Activated CD8-positive, alpha-beta T cell treated with anti-CD3 and anti-CD28 coated beads for 36 hours (primary cell): ENCODE data around the gene KCNMA1. TPM values are rescaled to one million over a fixed set of nuclear protein-coding genes. Genes with fewer than 3 reads are reported as not detected.

Experiments
- ATAC-seq: fragments of 200-7000 bp; cut with Tn5 transposase; one replicate; pipeline ENCODE4 v1.10.0; 2021; ENCODE audit warnings: mild to moderate bottlenecking, moderate library complexity
- CTCF ChIA-PET: fragments of 350-600 bp; sonication (Branson Sonifier 250); formaldehyde crosslinking; loops from one replicate; lab custom pipeline; 2021; ENCODE audit warnings: antibody characterized with exemption; lab: Charles Lee
- POLR2A ChIA-PET: fragments of 350-600 bp; sonication (Branson Sonifier 250); formaldehyde crosslinking; loops from one replicate; lab custom pipeline; 2021; ENCODE audit warnings: antibody characterized with exemption; lab: Charles Lee
- DNase-seq: peaks from one replicate; pipeline ENCODE4 v3.0.0-alpha.2; 2020
- H3K27ac Mint-ChIP-seq: one replicate; pipeline ENCODE4 v1.8.0; 2021; ENCODE audit warnings: mild to moderate bottlenecking, mixed read lengths
- H3K27me3 Mint-ChIP-seq: one replicate; pipeline ENCODE4 v1.8.0; 2021; ENCODE audit warnings: mixed read lengths
- H3K36me3 Mint-ChIP-seq: one replicate; pipeline ENCODE4 v1.8.0; 2021; ENCODE audit warnings: low read depth, mixed read lengths
- H3K4me1 Mint-ChIP-seq: one replicate; pipeline ENCODE4 v1.8.0; 2021; ENCODE audit warnings: low read depth, mixed read lengths
- H3K4me3 Mint-ChIP-seq: one replicate; pipeline ENCODE4 v1.8.0; 2021; ENCODE audit warnings: mild to moderate bottlenecking, moderate library complexity, mixed read lengths
- H3K9me3 Mint-ChIP-seq: one replicate; pipeline ENCODE4 v1.8.0; 2021; ENCODE audit warnings: mixed read lengths
- intact Hi-C: fragments of 100-400 bp; cut with micrococcal nuclease; formaldehyde crosslinking; loops from one replicate; pipeline ENCODE4 v1.10.0; 2022
- total RNA-seq, 2 experiments: library from RNA; stranded (reverse); gene quantifications; one replicate each; pipeline ENCODE4 v1.2.3, GENCODE V29; 2021
- TF ChIP-seq, protein P1 (sequence below): fragments of 200-600 bp; IDR thresholded peaks from one replicate; pipeline ENCODE4 v1.8.0; 2022; ENCODE audit warnings: antibody characterized with exemption, mild to moderate bottlenecking

KCNMA1 gene
- total RNA-seq, 2 experiments from 2014 or later = 0.18 TPM; not detected in 1

DNA sequence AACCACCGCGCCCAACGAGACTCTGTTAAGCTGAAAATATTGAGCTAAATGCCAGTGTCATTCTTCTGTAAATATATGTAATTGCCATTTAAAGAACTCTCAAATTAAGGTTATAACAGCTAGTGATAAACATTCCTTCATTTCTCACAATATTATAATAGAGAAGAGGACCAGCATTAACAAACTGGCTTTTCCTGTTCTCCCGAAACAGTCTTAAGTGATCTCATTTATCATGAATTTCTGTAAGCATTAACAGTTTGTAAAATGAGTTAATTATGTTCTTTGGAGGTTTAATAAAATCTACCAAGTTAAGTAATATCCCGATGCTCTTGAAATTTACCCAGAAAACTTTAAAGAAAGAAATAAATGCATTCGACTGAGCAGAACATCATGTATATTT is 352.8 kb downstream of the KCNMA1 start:
- no peak overlapping the region for H3K27ac Mint-ChIP-seq
- peaks cover 3% of the 10 kb centered on the region for H3K9me3 Mint-ChIP-seq
- intact Hi-C loops = no loop called here
- ChIA-PET CTCF (no interaction called here), POLR2A (no interaction called here)
- DNase-seq (no peak), ATAC-seq (no peak)
- H3K4me3 Mint-ChIP-seq = no peak overlapping the region
- TF ChIP-seq, protein P1, sequence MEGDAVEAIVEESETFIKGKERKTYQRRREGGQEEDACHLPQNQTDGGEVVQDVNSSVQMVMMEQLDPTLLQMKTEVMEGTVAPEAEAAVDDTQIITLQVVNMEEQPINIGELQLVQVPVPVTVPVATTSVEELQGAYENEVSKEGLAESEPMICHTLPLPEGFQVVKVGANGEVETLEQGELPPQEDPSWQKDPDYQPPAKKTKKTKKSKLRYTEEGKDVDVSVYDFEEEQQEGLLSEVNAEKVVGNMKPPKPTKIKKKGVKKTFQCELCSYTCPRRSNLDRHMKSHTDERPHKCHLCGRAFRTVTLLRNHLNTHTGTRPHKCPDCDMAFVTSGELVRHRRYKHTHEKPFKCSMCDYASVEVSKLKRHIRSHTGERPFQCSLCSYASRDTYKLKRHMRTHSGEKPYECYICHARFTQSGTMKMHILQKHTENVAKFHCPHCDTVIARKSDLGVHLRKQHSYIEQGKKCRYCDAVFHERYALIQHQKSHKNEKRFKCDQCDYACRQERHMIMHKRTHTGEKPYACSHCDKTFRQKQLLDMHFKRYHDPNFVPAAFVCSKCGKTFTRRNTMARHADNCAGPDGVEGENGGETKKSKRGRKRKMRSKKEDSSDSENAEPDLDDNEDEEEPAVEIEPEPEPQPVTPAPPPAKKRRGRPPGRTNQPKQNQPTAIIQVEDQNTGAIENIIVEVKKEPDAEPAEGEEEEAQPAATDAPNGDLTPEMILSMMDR = no peak
- peaks cover 21% of the 10 kb centered on the region for H3K4me1 Mint-ChIP-seq
- H3K27me3 Mint-ChIP-seq = peaks cover 8% of the 10 kb centered on the region
- no peaks in the 10 kb centered on the region for H3K36me3 Mint-ChIP-seq

DNA sequence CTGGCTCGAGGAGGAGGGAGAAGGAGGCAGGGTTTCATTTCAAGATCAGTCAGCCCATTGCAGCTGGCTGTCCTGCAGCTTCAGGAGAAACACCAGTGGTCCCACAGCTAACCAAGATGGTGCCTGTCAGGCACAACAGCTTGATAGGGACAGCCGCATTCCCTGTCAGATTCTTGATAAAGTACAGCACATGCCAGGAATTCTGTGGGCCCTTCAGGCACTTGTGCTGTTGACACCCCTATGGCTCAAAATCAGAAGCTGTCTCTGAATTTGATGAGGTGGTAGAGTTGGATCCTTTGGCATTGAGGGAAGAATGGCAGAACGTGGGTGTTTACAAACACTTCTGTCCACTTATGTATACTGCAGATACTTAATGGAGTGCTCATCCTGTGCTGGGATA is 354.3 kb downstream of the KCNMA1 start:
- TF ChIP-seq, protein P1 = no peak
- H3K4me3 Mint-ChIP-seq = no peak overlapping the region
- POLR2A ChIA-PET = interaction anchor here (0.8 kb wide), 1 partner anchor 11 kb away, joined by 3 read pairs; no protein-coding TSS in a partner anchor
- H3K36me3 Mint-ChIP-seq = no peaks in the 10 kb centered on the region
- intact Hi-C loops = no loop called here
- H3K27ac Mint-ChIP-seq = no peak overlapping the region
- peaks cover 32% of the 10 kb centered on the region for H3K4me1 Mint-ChIP-seq
- H3K27me3 Mint-ChIP-seq = peaks cover 8% of the 10 kb centered on the region
- no peak for ATAC-seq
- H3K9me3 Mint-ChIP-seq = peaks cover 7% of the 10 kb centered on the region
- CTCF ChIA-PET = no interaction called here
- DNase-seq = no peak

DNA sequence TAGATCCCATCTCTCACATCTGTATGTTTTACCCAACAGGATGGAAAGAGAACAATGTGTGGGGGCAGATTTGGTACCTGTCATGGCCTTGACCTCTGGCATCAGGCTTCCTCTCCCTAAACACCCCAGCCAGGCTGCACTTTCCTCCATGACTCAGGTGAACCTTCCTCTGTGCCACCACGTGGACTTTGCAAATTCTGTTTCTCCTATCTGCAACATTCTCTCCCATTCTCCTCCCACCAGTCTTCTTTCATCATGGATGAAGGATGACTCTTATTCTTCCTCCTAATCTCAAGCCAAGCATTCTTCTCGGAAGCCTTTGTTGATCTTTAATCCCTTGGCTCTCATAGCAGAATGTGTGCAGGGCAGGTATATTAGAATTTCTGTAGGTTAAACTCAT is 355.4 kb downstream of the KCNMA1 start:
- H3K27me3 Mint-ChIP-seq = peaks cover 8% of the 10 kb centered on the region
- H3K4me3 Mint-ChIP-seq = no peak overlapping the region
- POLR2A ChIA-PET = no interaction called here
- ATAC-seq (peak; percentile 32), DNase-seq (peak; percentile 9)
- no peak overlapping the region for H3K27ac Mint-ChIP-seq
- intact Hi-C loops = no loop called here
- CTCF ChIA-PET = no interaction called here
- no peaks in the 10 kb centered on the region for H3K36me3 Mint-ChIP-seq
- H3K9me3 Mint-ChIP-seq = peaks cover 7% of the 10 kb centered on the region
- peaks cover 35% of the 10 kb centered on the region for H3K4me1 Mint-ChIP-seq
- TF ChIP-seq, protein P1 = no peak

DNA sequence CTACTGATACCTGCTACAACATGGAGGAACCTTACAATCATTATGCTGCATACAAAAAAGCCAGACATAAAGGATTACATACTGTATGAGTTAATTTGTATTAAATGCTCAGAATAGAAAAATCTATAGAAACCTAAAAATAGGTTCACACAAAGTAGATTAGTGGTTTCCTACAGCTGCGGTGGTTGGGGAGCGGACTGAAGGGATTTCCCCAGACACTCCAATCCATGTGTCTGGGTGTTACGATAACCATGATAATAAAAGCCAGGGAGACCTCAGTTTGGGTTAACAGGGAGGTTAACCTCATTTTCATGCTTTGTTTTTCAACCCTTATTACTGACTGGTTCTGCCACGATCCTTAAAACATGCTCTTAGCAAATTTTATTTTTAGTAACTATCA is 355.9 kb downstream of the KCNMA1 start:
- POLR2A ChIA-PET = no interaction called here
- CTCF ChIA-PET = no interaction called here
- intact Hi-C loops = no loop called here
- H3K4me1 Mint-ChIP-seq = peaks cover 35% of the 10 kb centered on the region
- H3K9me3 Mint-ChIP-seq = peaks cover 7% of the 10 kb centered on the region
- H3K27me3 Mint-ChIP-seq = peaks cover 8% of the 10 kb centered on the region
- TF ChIP-seq, protein P1 = no peak
- no peak overlapping the region for H3K27ac Mint-ChIP-seq
- ATAC-seq = peak; percentile 54
- DNase-seq = peak; percentile 61
- H3K36me3 Mint-ChIP-seq = no peaks in the 10 kb centered on the region
- no peak overlapping the region for H3K4me3 Mint-ChIP-seq

DNA sequence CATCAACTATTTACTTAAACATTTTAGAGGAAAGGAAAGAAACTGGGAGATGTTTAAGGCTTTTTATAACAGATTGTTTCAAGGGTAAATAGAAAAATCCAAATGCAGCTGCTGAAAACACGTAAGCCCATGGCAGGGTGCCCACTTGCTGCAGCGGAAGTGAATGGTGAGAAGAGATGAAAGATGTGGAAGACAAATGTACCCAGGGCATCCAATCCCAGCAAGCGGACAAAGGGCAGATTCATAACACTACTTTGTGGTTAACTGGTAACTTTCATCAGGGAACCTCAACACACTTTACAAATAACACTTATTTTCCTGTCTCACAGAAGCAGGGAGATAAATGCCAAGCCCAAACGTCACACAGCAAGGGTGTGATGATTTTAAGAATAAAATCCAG is 358.4 kb downstream of the KCNMA1 start:
- H3K36me3 Mint-ChIP-seq = no peaks in the 10 kb centered on the region
- TF ChIP-seq, protein P1 = no peak
- H3K9me3 Mint-ChIP-seq = peaks cover 7% of the 10 kb centered on the region
- H3K27me3 Mint-ChIP-seq = peaks cover 8% of the 10 kb centered on the region
- CTCF ChIA-PET = interaction anchor here (1.0 to 1.3 kb wide), 2 partner anchors 15 to 114 kb away, joined by 3 to 5 read pairs; no protein-coding TSS in a partner anchor
- peak; percentile 73 for ATAC-seq
- POLR2A ChIA-PET = no interaction called here
- no peak overlapping the region for H3K27ac Mint-ChIP-seq
- H3K4me3 Mint-ChIP-seq = no peak overlapping the region
- DNase-seq = peak; percentile 81
- peaks cover 35% of the 10 kb centered on the region for H3K4me1 Mint-ChIP-seq
- intact Hi-C loops = no loop called here
